DND-41 (cell line): ENCODE measurements around the gene RAD51B.
A peak's percentile ranks its signal among the peaks of the same experiment; 100 is the strongest.

Experiments
- ATAC-seq: fragments of 200-7000 bp; cut with Tn5 transposase; 3 replicates; pipeline ENCODE4 v1.9.1; 2021; ENCODE audit warnings: low read depth; ENCODE audit not compliant: insufficient read depth
- DNase-seq: peaks from one replicate; pipeline ENCODE4 v3.0.0-alpha.2; 2020
- H2AFZ ChIP-seq: 2 replicates; pipeline ENCODE4 v1.6.0; 2012; ENCODE audit warnings: low read depth, low read length
- H3K27ac ChIP-seq: 2 replicates; pipeline ENCODE4 v1.5.1; 2012; ENCODE audit warnings: low read length, inconsistent platforms
- H3K27me3 ChIP-seq: fragments of 200-600 bp; sonication (generic); 2 replicates; pipeline ENCODE4 v1.6.0; 2012; ENCODE audit warnings: low read length, mild to moderate bottlenecking, inconsistent platforms; ENCODE audit not compliant: insufficient read depth, poor library complexity
- H3K36me3 ChIP-seq: 2 replicates; pipeline ENCODE4 v1.5.1; 2012; ENCODE audit warnings: low read length, inconsistent platforms; ENCODE audit not compliant: insufficient read depth
- H3K4me1 ChIP-seq: 2 replicates; pipeline ENCODE4 v1.5.1; 2012; ENCODE audit warnings: mild to moderate bottlenecking, low read length; ENCODE audit not compliant: insufficient read depth
- H3K4me2 ChIP-seq: 2 replicates; pipeline ENCODE4 v1.6.0; 2012; ENCODE audit warnings: mild to moderate bottlenecking, moderate library complexity, low read length, inconsistent platforms; ENCODE audit not compliant: insufficient read depth
- H3K4me3 ChIP-seq, 2 experiments: fragments of 200-600 bp in 1 of 2; shearing (Covaris generic) in 1 of 2; 2 replicates each; pipeline ENCODE4 v1.5.1; 2012 to 2016; ENCODE audit warnings: inconsistent platforms in 2 of 2, low read length in 2 of 2, mild to moderate bottlenecking in 2 of 2, low read depth in 1 of 2, moderate library complexity in 1 of 2
- H3K79me2 ChIP-seq: 2 replicates; pipeline ENCODE4 v1.6.0; 2012; ENCODE audit warnings: low read length, inconsistent platforms; ENCODE audit not compliant: insufficient read depth
- H3K9ac ChIP-seq: 2 replicates; pipeline ENCODE4 v1.6.0; 2012; ENCODE audit warnings: low read depth, mild to moderate bottlenecking, inconsistent platforms, low read length, moderate library complexity
- H3K9me3 ChIP-seq: 2 replicates; pipeline ENCODE4 v1.5.1; 2012; ENCODE audit warnings: low read length, moderate library complexity, mild to moderate bottlenecking, inconsistent platforms; ENCODE audit not compliant: insufficient read depth, severe bottlenecking
- H4K20me1 ChIP-seq: 2 replicates; pipeline ENCODE4 v1.6.0; 2012; ENCODE audit warnings: low read length; ENCODE audit not compliant: insufficient read depth
- CTCF ChIP-seq: IDR thresholded peaks from 2 replicates; pipeline ENCODE4 v1.5.1; 2012; ENCODE audit warnings: borderline replicate concordance, low read length, moderate library complexity, mild to moderate bottlenecking; ENCODE audit not compliant: poor library complexity, severe bottlenecking; ENCODE audit errors: extremely low read depth
- EZH2 ChIP-seq: IDR thresholded peaks from 3 replicates; pipeline ENCODE4 v1.6.1; 2012; ENCODE audit warnings: borderline replicate concordance, low read depth, mild to moderate bottlenecking, moderate library complexity, low read length, inconsistent platforms; ENCODE audit not compliant: severe bottlenecking

The RAD51B gene

GRCh38 chr14:68208626-68209317, 389.2 kb downstream of the RAD51B start:
- Histone ChIP-seq H2AFZ (no peak overlapping the region), H3K36me3 (no peaks in the 10 kb centered on the region), H3K27me3 (no peaks in the 10 kb centered on the region), H3K4me1 (peaks cover 26% of the 10 kb centered on the region), H3K4me2 (0 out of 2 replicates have a peak overlapping the region, but pooled peaks have one; percentile 77), H4K20me1 (no peaks in the 10 kb centered on the region), H3K4me3 (no peak overlapping the region), H3K27ac (peak overlapping the region; percentile 1; the same call in 1 of the 2 replicates), H3K79me2 (no peaks in the 10 kb centered on the region), H3K9ac (no peak overlapping the region), H3K9me3 (no peaks in the 10 kb centered on the region)
- no peak for DNase-seq
- TF ChIP-seq CTCF = no peak
- no peak for TF ChIP-seq EZH2
- no peak for ATAC-seq

DNA sequence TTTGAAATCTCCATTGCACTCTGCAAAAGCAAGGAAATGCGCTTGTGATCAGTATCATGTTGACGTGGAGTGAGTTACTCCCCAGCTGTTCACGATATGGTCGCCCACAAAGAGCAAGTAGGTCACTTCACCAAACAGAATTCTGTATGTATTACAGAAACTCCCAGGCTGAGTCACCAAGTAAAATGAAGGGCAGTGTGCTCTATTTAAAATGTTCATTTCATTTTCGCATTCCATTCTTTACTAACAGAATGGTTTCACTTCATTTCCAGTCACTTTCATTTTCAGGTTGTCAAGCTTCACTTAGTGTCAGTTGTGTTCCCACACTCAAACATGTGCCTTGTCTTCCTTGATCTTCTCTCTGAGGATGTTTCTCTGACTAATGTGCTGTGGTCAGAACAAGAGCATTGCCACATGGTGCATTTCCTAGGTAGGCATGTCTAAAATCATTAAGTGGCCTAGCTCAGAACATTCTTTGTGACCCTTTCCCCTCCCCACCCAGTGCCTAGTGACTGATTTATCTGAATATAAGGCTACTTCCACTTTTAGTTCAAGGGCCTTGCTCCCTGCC, 391.2 kb downstream of the RAD51B start:
- no peaks in the 10 kb centered on the region for H3K79me2 ChIP-seq
- H3K4me2 ChIP-seq = peak overlapping the region; percentile 77
- H3K4me3 ChIP-seq = peak overlapping the region; percentile 5 to 52; a peak in 3 of 4 replicates
- H3K36me3 ChIP-seq = no peaks in the 10 kb centered on the region
- H2AFZ ChIP-seq = peak overlapping the region; percentile 38
- no peaks in the 10 kb centered on the region for H4K20me1 ChIP-seq
- ATAC-seq (peak; percentile 94), DNase-seq (peak; percentile 59)
- peak overlapping the region; percentile 84 for H3K27ac ChIP-seq
- no peak for TF ChIP-seq CTCF
- no peak for TF ChIP-seq EZH2
- no peaks in the 10 kb centered on the region for H3K9me3 ChIP-seq
- peak overlapping the region; percentile 50 for H3K9ac ChIP-seq
- no peaks in the 10 kb centered on the region for H3K27me3 ChIP-seq
- H3K4me1 ChIP-seq = peaks cover 26% of the 10 kb centered on the region

DNA sequence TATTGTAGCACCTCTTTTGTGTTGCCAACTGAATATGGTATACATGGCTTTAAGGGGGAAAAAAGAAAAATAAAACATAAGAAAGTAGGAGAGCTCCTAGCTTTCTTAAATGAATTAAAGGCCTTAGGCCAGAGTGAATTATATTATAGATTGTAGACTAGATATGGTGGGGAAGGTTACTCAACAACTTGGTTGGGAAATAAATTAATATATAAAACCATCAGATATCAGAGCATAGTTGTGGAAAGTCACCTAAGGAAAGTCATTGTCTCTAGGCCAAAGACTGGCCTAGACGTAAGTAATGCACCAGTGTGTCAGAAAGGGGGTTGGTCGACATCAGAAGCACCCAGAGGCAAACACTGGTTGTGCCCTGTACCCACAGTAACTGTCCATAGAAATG, 391.8 kb downstream of the RAD51B start:
- Histone ChIP-seq H3K36me3 (no peaks in the 10 kb centered on the region), H3K4me3 (peak overlapping the region in 1 of 2 experiments; percentile 52; a peak in 2 of 4 replicates), H3K9ac (peak overlapping the region; percentile 50), H3K27ac (peak overlapping the region; percentile 84), H3K4me2 (peak overlapping the region; percentile 77), H2AFZ (peak overlapping the region; percentile 38), H3K79me2 (no peaks in the 10 kb centered on the region), H4K20me1 (no peaks in the 10 kb centered on the region), H3K4me1 (peaks cover 26% of the 10 kb centered on the region), H3K27me3 (no peaks in the 10 kb centered on the region), H3K9me3 (no peaks in the 10 kb centered on the region)
- no peak for TF ChIP-seq EZH2
- TF ChIP-seq CTCF = no peak
- DNase-seq (no peak), ATAC-seq (no peak)
